H1 (cell line): ENCODE measurements around the gene PTMS. TPM values are rescaled to one million over a fixed set of nuclear protein-coding genes. Genes with fewer than 3 reads are reported as not detected.

ENCODE experiments used
- CBX8 ChIP-seq: fragments of 300-800, 300-1000 bp; sonication (generic); IDR thresholded peaks from 2 replicates; pipeline ENCODE4 v1.7.1; 2016; ENCODE audit warnings: low read depth, low read length, borderline replicate concordance
- CEBPB ChIP-seq: IDR thresholded peaks from 2 replicates; pipeline ENCODE4 v1.6.1; 2012; ENCODE audit warnings: low read depth, low read length
- KDM5A ChIP-seq: fragments of 200-600 bp; IDR thresholded peaks from 2 replicates; pipeline ENCODE4 v1.7.1; 2012; ENCODE audit warnings: mild to moderate bottlenecking, low read length, inconsistent platforms, mixed read lengths
- POLR2AphosphoS5 ChIP-seq: IDR thresholded peaks from 2 replicates; pipeline ENCODE4 v1.6.1; 2011; ENCODE audit warnings: low read depth, low read length
- YY1 ChIP-seq: IDR thresholded peaks from 2 replicates; pipeline ENCODE4 v1.6.1; 2011; ENCODE audit warnings: low read depth, mild to moderate bottlenecking, low read length
- polyA plus RNA-seq, 7 experiments: library from polyadenylated mRNA; depleted of rRNA in 3 of 7; stranded (reverse) in 5 of 7; unstranded in 2 of 7; fragments of >200 nt in 5 of 7; fragments of 200-250 nt in 2 of 7; gene quantifications; 1 replicate in 5 of 7; 2 replicates in 1 of 7; 4 replicates in 1 of 7; pipeline versions ENCODE4 v1.2.1 to v1.2.3, GENCODE V29; 2011 to 2013; ENCODE audit warnings: missing spikeins in 2 of 7, mixed read lengths in 2 of 7
- total RNA-seq: library from RNA; stranded (reverse); fragmentation: NEBNext Ultra II Directional; extraction: Animal tissue kit (Norgen Biotek cat#: 25700); gene quantifications from 2 replicates; pipeline ENCODE4 v1.2.1, GENCODE V29; 2021
- TF ChIP-seq, protein P1 (sequence below): IDR thresholded peaks from 2 replicates; pipeline ENCODE4 v1.6.1; 2012; ENCODE audit warnings: low read length, inconsistent platforms

PTMS gene
- total and polyA plus RNA-seq, 2 of the 8 experiments (the other 6 are each of a cell fraction or from before 2014, with no cell fraction given): 444 to 553 TPM

GRCh38 chr12:6769666-6770065 lies 3.5 kb downstream of the PTMS start (continued):
- TF ChIP-seq, protein P1, sequence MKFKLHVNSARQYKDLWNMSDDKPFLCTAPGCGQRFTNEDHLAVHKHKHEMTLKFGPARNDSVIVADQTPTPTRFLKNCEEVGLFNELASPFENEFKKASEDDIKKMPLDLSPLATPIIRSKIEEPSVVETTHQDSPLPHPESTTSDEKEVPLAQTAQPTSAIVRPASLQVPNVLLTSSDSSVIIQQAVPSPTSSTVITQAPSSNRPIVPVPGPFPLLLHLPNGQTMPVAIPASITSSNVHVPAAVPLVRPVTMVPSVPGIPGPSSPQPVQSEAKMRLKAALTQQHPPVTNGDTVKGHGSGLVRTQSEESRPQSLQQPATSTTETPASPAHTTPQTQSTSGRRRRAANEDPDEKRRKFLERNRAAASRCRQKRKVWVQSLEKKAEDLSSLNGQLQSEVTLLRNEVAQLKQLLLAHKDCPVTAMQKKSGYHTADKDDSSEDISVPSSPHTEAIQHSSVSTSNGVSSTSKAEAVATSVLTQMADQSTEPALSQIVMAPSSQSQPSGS: no peak
- TF ChIP-seq CBX8 (no peak), CEBPB (no peak), YY1 (no peak), POLR2AphosphoS5 (no peak), KDM5A (no peak)
- TF ChIP-seq, all 59 proteins: peak for 0
